Muscle layer of duodenum (tissue), 2 donors: ENCODE measurements around the gene PPP2R2C.

Experiments
- H3K27ac ChIP-seq: one replicate; pipeline ENCODE4 v1.7.0; 2013; ENCODE audit warnings: mild to moderate bottlenecking, low read length
- H3K27me3 ChIP-seq: one replicate; pipeline ENCODE4 v1.7.0; 2013; ENCODE audit warnings: low read depth, mild to moderate bottlenecking, control low read depth, low read length
- H3K36me3 ChIP-seq, 2 donors: one replicate each; pipeline ENCODE4 v1.7.0; 2013; ENCODE audit warnings: low read length in 2 of 2, control low read depth in 1 of 2, mild to moderate bottlenecking in 1 of 2; ENCODE audit not compliant: insufficient read depth in 2 of 2, control insufficient read depth in 1 of 2
- H3K4me1 ChIP-seq, 2 donors: one replicate each; pipeline ENCODE4 v1.7.0; 2013; ENCODE audit warnings: low read length in 2 of 2, mild to moderate bottlenecking in 2 of 2, control low read depth in 1 of 2, moderate library complexity in 1 of 2; ENCODE audit not compliant: insufficient read depth in 2 of 2, control insufficient read depth in 1 of 2
- H3K4me3 ChIP-seq, 2 donors: one replicate each; pipeline ENCODE4 v1.7.0; 2013; ENCODE audit warnings: low read length in 2 of 2, low read depth in 1 of 2, mild to moderate bottlenecking in 1 of 2
- H3K9me3 ChIP-seq, 2 donors: one replicate each; pipeline ENCODE4 v1.7.0; 2013; ENCODE audit warnings: low read length in 2 of 2, control low read depth in 1 of 2, mild to moderate bottlenecking in 1 of 2; ENCODE audit not compliant: control insufficient read depth in 1 of 2
- donor health status: healthy.

The PPP2R2C gene

DNA sequence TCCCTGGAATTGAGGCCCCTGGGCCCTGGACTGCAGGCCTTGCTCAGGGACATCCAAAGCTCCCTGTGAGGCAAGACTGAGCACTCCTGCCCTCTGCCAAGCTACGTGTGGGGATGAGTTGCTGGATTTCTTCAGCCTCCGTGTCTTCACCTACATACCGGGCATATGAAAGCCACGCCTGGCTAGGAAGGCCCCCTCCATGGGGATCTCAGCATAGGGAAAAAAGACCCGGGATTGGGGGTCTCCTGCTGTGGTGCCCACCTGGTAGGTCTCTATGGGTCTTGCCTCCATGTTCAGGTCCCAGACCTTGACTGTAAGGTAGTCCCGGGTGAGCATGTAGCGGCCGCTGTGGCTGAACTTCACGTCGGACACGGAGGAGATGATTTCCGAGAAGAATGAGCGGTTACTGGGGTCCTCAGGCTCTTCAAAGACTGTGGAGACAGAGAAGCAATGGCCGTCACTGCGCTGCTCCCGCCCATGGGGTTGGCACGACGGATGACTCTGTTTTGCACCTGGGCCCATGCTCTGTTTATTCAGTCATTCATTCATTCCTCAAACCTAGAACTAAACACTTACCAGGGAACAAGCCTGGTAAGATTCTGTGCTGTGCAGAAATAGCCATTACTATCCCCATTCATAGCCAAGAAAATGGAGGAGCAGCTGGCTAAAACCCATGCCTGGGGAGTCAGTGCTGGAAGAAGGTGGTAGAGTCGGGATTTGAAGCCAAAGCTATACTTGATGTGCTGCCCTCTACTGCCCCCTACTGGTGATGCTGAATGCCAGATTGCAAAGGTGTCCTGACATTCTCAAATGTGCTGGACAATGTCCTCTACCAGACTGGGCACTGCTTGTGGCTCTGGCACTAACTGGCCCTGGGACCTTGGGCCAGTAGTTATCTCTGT lies 138.9 kb downstream of the PPP2R2C start:
- no peak overlapping the region for H3K4me3 ChIP-seq
- no peaks in the 10 kb centered on the region for H3K36me3 ChIP-seq

DNA sequence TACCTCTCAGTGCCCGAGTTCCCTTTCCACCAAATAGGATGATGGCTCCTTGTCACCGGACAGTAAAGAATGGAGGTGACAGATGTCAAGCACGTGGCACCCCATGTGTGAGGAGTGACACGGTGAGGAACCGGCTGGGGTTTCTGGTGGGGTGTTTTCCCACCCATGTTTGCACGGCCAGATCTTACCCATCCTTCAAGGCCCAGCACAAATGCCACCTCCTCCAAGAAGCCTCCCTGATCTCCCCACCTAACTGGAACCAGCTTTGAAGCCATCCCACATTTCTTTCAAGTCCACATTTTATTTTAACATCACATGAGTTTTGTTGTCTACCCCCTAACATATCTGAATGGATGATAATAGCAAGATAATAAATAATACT lies 139.8 kb downstream of the PPP2R2C start:
- no peak overlapping the region for H3K4me3 ChIP-seq
- peaks cover 9% of the 10 kb centered on the region for H3K27me3 ChIP-seq
- H3K9me3 ChIP-seq, result peaks cover 0 to 3% of the 10 kb centered on the region in 2 donors
- H3K27ac ChIP-seq, result no peak overlapping the region
- no peaks in the 10 kb centered on the region for H3K4me1 ChIP-seq
- no peaks in the 10 kb centered on the region for H3K36me3 ChIP-seq

More for the DNA sequence above, 138.9 kb downstream of the PPP2R2C start:
- Histone ChIP-seq H3K4me1 (no peaks in the 10 kb centered on the region), H3K27me3 (peaks cover 9% of the 10 kb centered on the region), H3K9me3 (peaks cover 0 to 3% of the 10 kb centered on the region in 2 donors), H3K27ac (no peak overlapping the region)

DNA sequence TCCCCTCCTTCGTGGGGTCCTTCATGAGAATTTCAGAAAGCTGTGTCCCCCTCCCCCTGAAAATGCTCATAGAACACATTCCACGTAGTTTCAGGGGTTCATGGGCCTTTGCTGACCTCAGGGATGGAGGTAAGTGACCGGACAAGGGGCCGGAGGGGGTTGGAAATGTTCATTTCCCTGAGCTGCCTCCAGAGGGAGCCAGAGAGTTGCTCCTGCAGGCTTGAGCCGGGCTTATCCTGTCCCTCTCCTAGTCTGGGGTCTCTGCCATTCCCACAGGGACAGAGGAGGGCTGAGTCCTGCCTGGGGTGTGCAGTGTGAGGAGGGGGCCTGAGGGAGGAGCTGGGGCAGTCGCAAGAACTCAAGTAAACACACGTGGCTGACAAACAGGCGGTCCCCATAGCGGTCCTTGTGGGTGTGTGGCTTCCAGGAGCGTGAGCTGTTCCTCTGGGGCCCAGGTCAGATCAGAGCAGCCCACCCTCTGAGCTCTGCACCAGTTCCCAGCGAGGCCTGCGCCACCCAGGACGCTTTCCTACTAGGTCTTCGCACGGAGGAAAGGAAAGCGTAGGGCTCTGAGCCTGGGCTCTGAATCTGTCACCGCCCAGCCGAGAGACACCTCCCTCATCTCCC lies 140.3 kb downstream of the PPP2R2C start:
- Histone ChIP-seq H3K27ac (no peak overlapping the region), H3K36me3 (no peaks in the 10 kb centered on the region), H3K9me3 (peaks cover 0 to 3% of the 10 kb centered on the region in 2 donors), H3K4me1 (no peaks in the 10 kb centered on the region), H3K27me3 (peaks cover 9% of the 10 kb centered on the region), H3K4me3 (no peak overlapping the region)

DNA sequence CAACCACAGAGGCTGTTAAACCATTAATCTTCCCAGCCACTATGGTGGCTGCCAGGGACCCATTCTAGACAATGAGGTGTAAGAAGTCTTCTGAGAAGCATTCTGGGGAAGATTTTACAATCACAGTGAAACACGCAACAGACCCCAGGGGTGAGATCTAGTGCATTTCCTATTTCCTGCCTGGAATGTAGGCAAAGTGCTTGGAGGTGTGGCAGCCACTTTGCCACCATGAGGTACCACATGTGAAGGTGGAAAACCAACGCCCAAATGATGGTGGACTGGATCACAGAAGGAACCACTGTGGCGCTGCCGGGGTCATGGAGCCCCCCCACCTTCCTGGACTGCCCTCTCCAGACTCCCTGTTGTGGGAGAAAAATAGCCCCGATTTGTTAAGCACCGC lies 140.9 kb downstream of the PPP2R2C start:
- H3K9me3 ChIP-seq, result peaks cover 0 to 3% of the 10 kb centered on the region in 2 donors
- H3K27me3 ChIP-seq, result peaks cover 9% of the 10 kb centered on the region
- no peak overlapping the region for H3K27ac ChIP-seq
- H3K4me1 ChIP-seq, result no peaks in the 10 kb centered on the region
- H3K36me3 ChIP-seq, result no peaks in the 10 kb centered on the region
- no peak overlapping the region for H3K4me3 ChIP-seq

DNA sequence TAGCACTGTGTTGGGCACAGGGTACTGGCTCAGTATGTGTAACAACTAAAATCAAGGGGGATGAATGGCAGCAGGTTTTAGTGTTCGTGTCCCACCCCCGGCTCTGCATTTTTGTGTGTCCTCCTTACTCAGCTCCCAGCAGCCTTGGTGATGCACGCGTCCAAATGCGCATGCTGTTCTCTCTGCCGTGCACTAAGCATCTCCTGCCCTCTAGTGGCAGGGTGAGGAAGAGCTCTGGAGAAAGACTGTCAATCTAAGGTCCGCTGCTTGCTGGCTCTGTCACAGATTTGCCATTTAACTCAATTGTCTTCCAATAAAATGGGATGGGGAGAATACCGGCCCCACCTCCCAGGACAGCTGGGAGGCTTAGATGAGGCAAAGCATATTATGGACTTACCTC lies 141.4 kb downstream of the PPP2R2C start:
- H3K9me3 ChIP-seq, result peaks cover 0 to 3% of the 10 kb centered on the region in 2 donors
- H3K4me1 ChIP-seq, result no peaks in the 10 kb centered on the region
- H3K27ac ChIP-seq, result no peak overlapping the region
- H3K36me3 ChIP-seq, result no peaks in the 10 kb centered on the region
- H3K4me3 ChIP-seq, result no peak overlapping the region
- peaks cover 9% of the 10 kb centered on the region for H3K27me3 ChIP-seq

DNA sequence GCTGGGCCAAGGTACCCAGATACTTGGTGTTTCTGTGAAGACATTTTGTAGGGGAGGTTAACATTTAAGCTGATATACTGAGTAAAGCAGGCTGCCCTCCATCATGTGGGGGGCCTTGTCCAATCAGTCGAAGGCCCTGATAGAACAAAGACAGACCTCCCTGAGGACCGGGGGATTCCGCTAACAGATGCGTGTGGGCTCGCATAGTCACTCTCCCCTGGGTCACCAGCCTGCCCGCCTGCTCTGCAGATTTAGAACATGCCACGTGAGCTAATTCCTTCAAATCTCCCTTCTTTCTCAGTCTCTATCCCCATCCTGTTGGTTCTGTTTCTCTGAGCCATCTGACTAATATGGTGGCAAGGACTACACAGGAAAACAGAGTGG lies 142.0 kb downstream of the PPP2R2C start:
- Histone ChIP-seq H3K27ac (no peak overlapping the region), H3K9me3 (peaks cover 0 to 3% of the 10 kb centered on the region in 2 donors), H3K4me3 (no peak overlapping the region), H3K27me3 (peaks cover 9% of the 10 kb centered on the region), H3K36me3 (no peaks in the 10 kb centered on the region), H3K4me1 (no peaks in the 10 kb centered on the region)

DNA sequence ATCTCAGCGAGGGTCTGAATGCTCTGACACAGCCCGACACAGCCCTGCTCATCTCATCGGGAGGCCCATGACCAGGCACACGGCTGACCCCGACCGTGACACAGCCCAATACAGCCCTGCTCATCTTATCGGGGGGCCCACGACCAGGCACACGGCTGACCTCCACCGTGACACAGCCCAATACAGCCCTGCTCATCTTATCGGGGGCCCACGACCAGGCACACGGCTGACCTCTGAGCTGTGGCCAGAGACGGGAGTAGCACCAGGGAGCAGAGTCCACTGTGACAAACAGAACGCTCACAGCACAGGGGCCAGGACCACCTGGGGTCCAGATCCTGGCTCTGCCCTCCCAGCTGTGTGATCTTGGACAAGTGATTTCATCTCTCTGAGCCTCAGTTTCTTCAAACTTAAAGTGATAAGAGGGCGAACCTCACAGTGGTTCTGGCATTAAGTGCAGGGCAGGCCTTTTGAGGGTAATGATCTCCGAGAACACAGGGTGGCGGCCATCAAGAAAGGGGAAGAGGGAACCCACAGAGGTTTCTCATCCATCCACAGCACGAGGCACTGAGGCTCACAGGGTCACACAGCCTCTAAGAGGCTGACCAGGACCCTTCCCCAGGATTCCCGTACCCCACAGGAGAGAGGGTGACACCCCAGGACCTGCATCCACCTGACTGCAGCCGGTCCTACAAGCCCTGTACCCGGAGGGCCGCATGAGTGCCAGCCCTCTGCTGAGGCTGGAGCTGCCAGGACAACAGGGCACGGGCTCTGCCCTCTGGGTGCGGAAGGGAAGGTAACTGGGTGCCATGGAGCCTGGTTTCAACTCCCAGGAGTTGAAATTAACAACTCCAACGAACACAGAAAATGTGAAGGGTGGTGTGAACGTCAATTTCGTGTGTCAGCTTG lies 142.7 kb downstream of the PPP2R2C start:
- H3K4me1 ChIP-seq, result no peaks in the 10 kb centered on the region
- H3K27me3 ChIP-seq, result peaks cover 4% of the 10 kb centered on the region
- H3K4me3 ChIP-seq, result no peak overlapping the region
- no peaks in the 10 kb centered on the region for H3K36me3 ChIP-seq
- H3K27ac ChIP-seq, result no peak overlapping the region
- H3K9me3 ChIP-seq, result peaks cover 0 to 3% of the 10 kb centered on the region in 2 donors

DNA sequence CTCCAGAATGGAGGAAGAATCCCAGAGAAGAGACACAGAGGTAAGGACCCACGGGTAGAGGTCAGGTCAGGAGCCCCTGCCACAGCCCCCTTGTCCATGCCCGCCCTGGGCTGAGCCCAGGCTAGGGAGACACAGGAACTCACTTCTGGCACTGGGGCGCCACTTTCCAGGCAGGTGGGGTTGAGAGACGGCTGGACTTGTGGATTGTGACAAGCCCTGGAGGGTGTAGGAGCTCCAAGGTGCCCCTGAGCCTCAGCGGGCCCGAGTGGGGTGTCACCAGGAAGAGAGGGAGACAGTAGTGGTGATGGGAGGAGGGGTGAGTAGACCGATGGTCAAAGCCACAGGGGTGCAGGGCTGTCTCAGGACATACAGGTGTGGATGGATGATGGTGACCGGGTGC lies 143.9 kb downstream of the PPP2R2C start:
- no peak overlapping the region for H3K4me3 ChIP-seq
- no peaks in the 10 kb centered on the region for H3K36me3 ChIP-seq
- H3K9me3 ChIP-seq, result peaks cover 0 to 3% of the 10 kb centered on the region in 2 donors
- no peaks in the 10 kb centered on the region for H3K27me3 ChIP-seq
- no peaks in the 10 kb centered on the region for H3K4me1 ChIP-seq
- H3K27ac ChIP-seq, result no peak overlapping the region

DNA sequence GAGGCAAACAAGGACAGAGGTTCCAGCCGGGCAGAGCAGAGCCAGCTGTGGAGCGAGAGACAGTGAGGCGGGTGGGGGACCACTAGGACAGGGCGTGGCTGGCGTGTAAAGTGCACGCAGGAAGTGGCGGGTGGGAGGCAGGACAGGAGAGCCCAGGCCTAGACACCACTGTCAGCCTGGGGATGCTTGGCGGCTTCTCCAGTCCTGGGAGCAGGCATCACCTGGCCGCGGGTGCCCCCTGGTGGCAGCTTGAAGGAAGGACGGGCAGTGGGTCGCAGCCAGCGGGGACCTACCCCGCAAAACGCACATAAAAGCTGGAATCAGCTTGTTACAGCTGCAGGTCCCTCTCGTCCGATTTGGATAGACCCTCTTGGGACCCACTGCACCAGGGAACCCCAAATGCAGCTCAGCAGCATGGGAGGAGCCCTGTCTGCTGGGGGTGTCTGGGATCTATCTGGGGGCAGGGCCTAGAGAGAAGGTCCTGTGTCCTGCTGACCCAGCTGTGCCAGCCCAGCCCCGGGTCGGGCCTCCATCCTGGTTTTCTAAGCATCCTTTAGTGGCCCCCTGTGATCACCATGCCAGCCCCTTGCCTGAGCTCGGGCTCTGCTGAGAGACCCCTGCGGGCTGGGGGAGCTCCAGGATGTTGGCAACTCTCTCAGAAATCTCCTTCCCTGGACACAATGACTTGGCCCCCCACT lies 145.0 kb downstream of the PPP2R2C start:
- H3K4me3 ChIP-seq, result no peak overlapping the region
- H3K9me3 ChIP-seq, result peaks cover 0 to 3% of the 10 kb centered on the region in 2 donors
- no peak overlapping the region for H3K27ac ChIP-seq
- no peaks in the 10 kb centered on the region for H3K4me1 ChIP-seq
- no peaks in the 10 kb centered on the region for H3K27me3 ChIP-seq
- H3K36me3 ChIP-seq, result no peaks in the 10 kb centered on the region

DNA sequence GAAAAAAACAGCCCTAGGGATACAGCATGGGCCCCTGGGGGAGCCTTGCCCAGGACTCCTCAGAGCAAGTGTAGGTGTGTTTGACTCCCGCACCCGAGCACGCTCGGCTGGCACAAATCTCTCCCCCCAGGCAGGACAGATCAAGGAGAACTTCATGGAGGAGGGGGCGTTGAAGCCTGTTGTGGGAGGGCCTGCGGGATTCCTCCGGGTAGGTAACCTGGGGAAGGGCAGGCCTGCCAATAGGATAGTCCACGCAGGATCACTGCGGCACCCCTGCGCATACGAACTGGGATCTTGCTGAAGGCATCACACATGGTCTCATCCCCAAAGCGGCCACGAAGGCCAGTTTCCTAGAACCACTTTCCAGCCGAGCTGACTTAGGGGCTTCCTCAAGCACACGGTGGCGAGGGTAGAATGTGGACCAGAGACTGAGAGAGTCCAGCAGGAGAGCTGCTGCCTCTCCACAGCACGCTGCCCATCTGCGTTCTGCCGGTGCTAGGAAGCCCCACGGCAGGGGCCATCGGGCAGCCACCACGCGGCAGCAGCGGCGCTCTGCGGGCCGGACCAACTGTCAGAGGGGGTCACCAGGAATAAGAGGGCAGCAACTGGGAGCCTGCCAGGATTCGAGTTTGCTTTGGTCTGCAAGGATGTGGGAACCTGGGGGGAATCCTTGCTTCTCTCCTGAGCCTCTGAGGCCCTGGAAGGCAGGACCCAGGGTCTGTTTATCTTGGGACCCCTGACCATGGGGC lies 145.9 kb downstream of the PPP2R2C start:
- Histone ChIP-seq H3K36me3 (no peaks in the 10 kb centered on the region), H3K27me3 (no peaks in the 10 kb centered on the region), H3K4me3 (no peak overlapping the region), H3K27ac (no peak overlapping the region), H3K4me1 (no peaks in the 10 kb centered on the region), H3K9me3 (peaks cover 0 to under 1% of the 10 kb centered on the region in 2 donors)
